Heart right ventricle (tissue), 16 donors: ENCODE results near the gene PAK1. TPM values are rescaled to one million over a fixed set of nuclear protein-coding genes. Genes with fewer than 3 reads are reported as not detected.

Experiments
- ATAC-seq, 8 donors: fragments of 200-7000 bp; cut with Tn5 transposase; one replicate each; pipeline ENCODE4 v1.9.1; 2020; ENCODE audit warnings: mild to moderate bottlenecking in 8 of 8, moderate library complexity in 8 of 8, moderate number of reproducible peaks in 1 of 8
- DNase-seq, 2 donors: peaks; one replicate each; pipeline ENCODE4 v3.0.0-alpha.2; 2020
- H3K27ac ChIP-seq, 10 donors: fragments of 200-600 bp; sonication (generic) in 2 of 10; one replicate each; pipeline versions ENCODE4 v1.5.0 to v1.8.0; 2020 to 2022; ENCODE audit warnings: mild to moderate bottlenecking in 3 of 10
- H3K27me3 ChIP-seq, 7 donors: fragments of 200-600 bp; one replicate each; pipeline ENCODE4 v1.8.0; 2021 to 2022; ENCODE audit warnings: mild to moderate bottlenecking in 2 of 7
- H3K36me3 ChIP-seq, 9 donors: fragments of 200-600 bp; sonication (generic) in 1 of 9; one replicate each; pipeline versions ENCODE4 v1.5.0 to v1.8.0; 2020 to 2022; ENCODE audit warnings: mild to moderate bottlenecking in 2 of 9
- H3K4me1 ChIP-seq, 9 donors: fragments of 200-600 bp; sonication (generic) in 1 of 9; one replicate each; pipeline versions ENCODE4 v1.5.0 to v1.8.0; 2020 to 2022; ENCODE audit warnings: mild to moderate bottlenecking in 4 of 9
- H3K4me3 ChIP-seq, 10 donors: fragments of 200-600 bp; sonication (generic) in 2 of 10; one replicate each; pipeline versions ENCODE4 v1.5.0 to v1.8.0; 2020 to 2022; ENCODE audit warnings: mild to moderate bottlenecking in 7 of 10, moderate library complexity in 2 of 10
- H3K9me3 ChIP-seq, 11 donors: fragments of 200-600 bp in 10 of 11; sonication (generic) in 2 of 11; one replicate each; pipeline versions ENCODE4 v1.5.0 to v1.8.0; 2013 to 2022; ENCODE audit warnings: mild to moderate bottlenecking in 2 of 11, control low read depth in 1 of 11, moderate library complexity in 1 of 11
- CTCF ChIP-seq, 9 donors: fragments of 200-600 bp; sonication (generic) in 2 of 9; IDR thresholded peaks; one replicate each; pipeline versions ENCODE4 v1.5.0 to v1.8.0; 2021 to 2022; ENCODE audit warnings: antibody characterized with exemption in 9 of 9, mild to moderate bottlenecking in 5 of 9, moderate library complexity in 1 of 9
- WGBS, 2 donors: extraction: QIAGEN DNeasy Blood & Tissue Kit; methylation state at CpG; one replicate each; pipeline ENCODE4 v1.1.7; 2013; ENCODE audit warnings: inconsistent platforms in 1 of 2; 5-methylcytosine and 5-hydroxymethylcytosine counted together
- intact Hi-C, 10 donors: fragments of 100-400 bp; cut with DNase I; formaldehyde crosslinking; loops; one replicate each; pipeline versions ENCODE4 v1.11.1 to v1.14.2; 2022
- polyA plus RNA-seq, 2 donors: library from polyadenylated mRNA; stranded (reverse); fragments of 200-250 nt; gene quantifications; one replicate each; pipeline ENCODE4 v1.2.3, GENCODE V29; 2013
- total RNA-seq, 10 donors: library from RNA; stranded (reverse); fragmentation: NEBNext Ultra II Directional in 3 of 10; extraction: Animal tissue kit (Norgen Biotek cat#: 25700) in 3 of 10; gene quantifications; one replicate each; pipeline versions ENCODE4 v1.2.1 to v1.2.4, GENCODE V29; 2021 to 2023
- donor health status: Arrhythmogenic right ventricular cardiomyopathy.
- donor health status: ischemic (EF 13 %, LVEDD 7.1; RV severe dilation, severe dysfunction).
- donor health status: healthy with polysubstance abuse.
- donor health status: DM: no; HTN: yes; CAD: no.
- donor health status: DM: no; HTN: no; CAD: no.
- donor health status: ischemic (EF 25% LVEDD 6.9; RV normal size, moderate dysfunction).
- donor health status: ischemic (EF 25% LVEDD 5.7; RV mildly dilated, moderate dysfunction).
- donor health status: healthy.
- donor health status: DM: yes; HTN: yes; CAD: no.
- donor health status: Ischemic cardiomyopathy.
- donor health status: ischemic (EF 35%, LVEDD 5.7; RV mildly dilated, moderate dysfunction).
- donor health status: nonischemic (EF 11% LVEDD 7.7; RV severe dilation, severe dysfunction).
- donor health status: DM: yes; HTN: yes; CAD: no.
- donor health status: PGD.
- donor health status: ischemic (EF 29% LVEDD 5.4; RV normal size, mild dysfunction).
- donor health status: nonischemic (EF 23%, LVEDD 6.1; RV moderate dilation, normal function).

The PAK1 gene
- total and polyA plus RNA-seq, 12 donors, result 2.4 to 17.7 (median 6.8) TPM

- intact Hi-C loops, result no loop called here
- H3K27ac ChIP-seq, result peak overlapping the region in 1 of 10 donors; percentile 87
Observed at GRCh38 chr11:77410076-77410827, 63.6 kb downstream of the PAK1 start.

DNA sequence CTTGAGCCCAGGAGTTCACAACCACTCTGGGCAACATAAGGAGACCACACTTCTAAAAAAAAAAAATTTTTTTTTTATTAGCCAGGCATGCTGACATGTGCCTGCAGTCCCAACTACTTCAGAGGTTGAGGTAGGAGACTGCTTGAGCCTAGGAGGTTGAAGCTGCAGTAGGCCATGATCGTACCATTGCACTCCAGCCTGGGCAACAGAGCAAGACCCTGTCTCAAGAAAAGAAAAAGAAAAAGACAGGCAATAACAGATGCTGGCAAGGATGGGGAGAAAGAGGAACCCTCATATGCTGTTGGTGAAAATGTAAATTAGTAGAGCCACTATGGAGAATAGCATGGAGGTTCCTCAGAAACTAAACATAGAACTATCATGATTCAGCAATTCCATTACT lies 64.8 kb downstream of the PAK1 start:
- Histone ChIP-seq H3K4me3 (no peak overlapping the region), H3K27ac (no peak overlapping the region), H3K36me3 (peaks cover 0 to 3% (median 0%) of the 10 kb centered on the region in 9 donors), H3K4me1 (peaks cover 0 to 45% (median 9%) of the 10 kb centered on the region in 9 donors), H3K9me3 (no peaks in the 10 kb centered on the region), H3K27me3 (peaks cover 0 to 9% (median 0%) of the 10 kb centered on the region in 7 donors)
- no peak for TF ChIP-seq CTCF (IDR thresholded peaks at IDR 0.05)
- WGBS, 2 donors, result 95 to 96% methylated on average over 1 of the region's 1 CpG
- no peak for DNase-seq
- intact Hi-C loops, result loop anchor here in 1 of 10 donors (10.0 kb wide), 1 partner anchor 136 kb away; no protein-coding TSS in a partner anchor
- no peak for ATAC-seq

More at GRCh38 chr11:77410076-77410827, 63.6 kb downstream of the PAK1 start:
- no peak for TF ChIP-seq CTCF (IDR thresholded peaks at IDR 0.05)
- Histone ChIP-seq H3K4me1 (peaks cover 0 to 45% (median 9%) of the 10 kb centered on the region in 9 donors), H3K36me3 (peaks cover 0 to 3% (median 0%) of the 10 kb centered on the region in 9 donors), H3K27me3 (peaks cover 0 to 9% (median 0%) of the 10 kb centered on the region in 7 donors), H3K4me3 (peak overlapping the region in 2 of 10 donors; percentile 61 to 70), H3K9me3 (no peaks in the 10 kb centered on the region)
- no peak for DNase-seq
- WGBS, 2 donors, result 67 to 69% methylated on average over 4 of the region's 4 CpGs
- ATAC-seq, result no peak

DNA sequence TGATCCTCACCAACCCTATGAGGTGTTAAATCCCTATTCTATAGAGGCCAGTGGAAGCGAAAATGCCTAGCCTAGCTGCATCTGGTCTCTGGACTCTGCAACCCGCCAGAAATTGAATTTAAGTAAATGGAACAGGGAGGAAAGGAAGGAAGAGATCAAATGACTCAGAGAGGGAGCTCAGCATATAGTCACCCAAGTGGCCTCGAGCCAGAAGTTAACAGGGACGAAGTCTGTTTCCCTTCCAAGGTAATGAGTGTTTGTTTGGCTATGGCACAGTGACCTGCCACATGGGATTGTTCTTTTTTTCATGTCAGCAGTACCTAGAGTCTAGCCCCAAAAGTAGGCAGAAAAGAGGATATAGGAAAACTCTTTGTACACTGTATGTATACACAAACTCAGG lies 66.3 kb downstream of the PAK1 start:
- ATAC-seq (peak in 6 of 8 donors; percentile 15 to 65 (median 38)), DNase-seq (peak in 1 of 2 donors; percentile 31)
- 14 to 16% methylated on average over 4 of the region's 4 CpGs for WGBS, 2 donors
- no peak for TF ChIP-seq CTCF (IDR thresholded peaks at IDR 0.05)
- Histone ChIP-seq H3K9me3 (no peaks in the 10 kb centered on the region), H3K27me3 (peaks cover 0 to 4% (median 0%) of the 10 kb centered on the region in 7 donors), H3K4me1 (peaks cover 0 to 48% (median 9%) of the 10 kb centered on the region in 9 donors), H3K27ac (no peak overlapping the region), H3K36me3 (peaks cover 0 to 3% (median 0%) of the 10 kb centered on the region in 9 donors), H3K4me3 (no peak overlapping the region)
- intact Hi-C loops, result loop anchor here in 1 of 10 donors (10.0 kb wide), 1 partner anchor 137 kb away; no protein-coding TSS in a partner anchor

DNA sequence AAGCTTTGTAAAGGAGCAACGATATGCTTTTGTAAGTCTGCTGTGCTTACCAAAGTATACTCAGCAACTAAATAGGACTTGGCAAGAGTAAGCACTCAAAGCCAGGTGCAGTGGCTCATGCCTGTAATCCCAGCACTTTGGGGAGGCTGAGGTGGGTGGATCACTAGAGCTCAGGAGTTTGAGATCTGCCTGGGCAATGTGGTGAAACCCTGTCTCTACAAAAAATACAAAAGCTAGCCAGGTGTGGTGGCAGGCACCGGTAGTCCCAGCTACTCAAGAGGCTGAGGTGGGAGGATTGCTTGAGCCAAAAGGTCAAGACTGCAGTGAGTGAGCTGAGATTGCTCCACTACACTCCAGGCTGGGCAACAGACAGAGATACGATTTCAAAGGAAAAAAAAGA lies 67.5 kb downstream of the PAK1 start:
- intact Hi-C loops, result loop anchor here in 1 of 10 donors (10.0 kb wide), 1 partner anchor 138 kb away; no protein-coding TSS in a partner anchor
- H3K27me3 ChIP-seq, result no peaks in the 10 kb centered on the region
- TF ChIP-seq CTCF (IDR thresholded peaks at IDR 0.05), result no peak
- WGBS, 2 donors, result 78 to 83% methylated on average over 3 of the region's 3 CpGs
- H3K27ac ChIP-seq, result no peak overlapping the region
- ATAC-seq (no peak), DNase-seq (no peak)
- peaks cover 0 to 3% (median 0%) of the 10 kb centered on the region in 9 donors for H3K36me3 ChIP-seq
- H3K4me1 ChIP-seq, result peaks cover 0 to 45% (median 9%) of the 10 kb centered on the region in 9 donors
- no peak overlapping the region for H3K4me3 ChIP-seq
- H3K9me3 ChIP-seq, result no peaks in the 10 kb centered on the region
